Neural progenitor cell (in vitro differentiated cells): ENCODE measurements around the gene FADS2. TPM values are rescaled to one million over a fixed set of nuclear protein-coding genes. Genes with fewer than 3 reads are reported as not detected.
A peak's percentile ranks its signal among the peaks of the same experiment; 100 is the strongest.

Experiments used
- DNase-seq: peaks from one replicate; pipeline ENCODE4 v3.0.0-alpha.2; 2016; ENCODE audit warnings: low spot score
- H2AFZ ChIP-seq: fragments of 200-600 bp; sonication (generic); replicated peaks from 2 replicates; pipeline ENCODE4 v1.6.1; 2016; ENCODE audit warnings: antibody characterized with exemption
- H3F3A ChIP-seq: fragments of 200-600 bp; sonication (generic); 2 replicates; pipeline ENCODE4 v1.6.1; 2016; ENCODE audit warnings: antibody characterized with exemption, low read depth
- H3K27ac ChIP-seq: fragments of 200-600 bp; sonication (generic); 2 replicates; pipeline ENCODE4 v1.5.1; 2016; ENCODE audit warnings: mild to moderate bottlenecking
- H3K27me3 ChIP-seq: fragments of 200-600 bp; sonication (generic); 2 replicates; pipeline ENCODE4 v1.6.1; 2016; ENCODE audit warnings: mild to moderate bottlenecking, moderate library complexity
- H3K36me3 ChIP-seq: fragments of 200-600 bp; sonication (generic); 2 replicates; pipeline ENCODE4 v1.5.1; 2016
- H3K4me1 ChIP-seq: fragments of 200-600 bp; sonication (generic); 2 replicates; pipeline ENCODE4 v1.6.1; 2016; ENCODE audit warnings: mixed run types
- H3K4me2 ChIP-seq: fragments of 200-600 bp; sonication (generic); 2 replicates; pipeline ENCODE4 v1.6.1; 2016
- H3K4me3 ChIP-seq: fragments of 200-600 bp; sonication (generic); 2 replicates; pipeline ENCODE4 v1.5.1; 2016
- H3K79me2 ChIP-seq: fragments of 200-600 bp; sonication (generic); 2 replicates; pipeline ENCODE4 v1.6.1; 2016; ENCODE audit warnings: low read depth
- H3K9ac ChIP-seq: fragments of 200-600 bp; sonication (generic); 2 replicates; pipeline ENCODE4 v1.6.1; 2016
- H3K9me3 ChIP-seq: fragments of 200-600 bp; sonication (generic); 2 replicates; pipeline ENCODE4 v1.5.1; 2016; ENCODE audit warnings: low read depth
- H4K20me1 ChIP-seq: fragments of 200-600 bp; sonication (generic); 2 replicates; pipeline ENCODE4 v1.6.1; 2016; ENCODE audit warnings: low read depth
- H3K27ac Mint-ChIP-seq: 3 replicates; pipeline ENCODE4 v1.8.0; 2021; ENCODE audit warnings: mixed read lengths
- H3K27me3 Mint-ChIP-seq: 2 replicates; pipeline ENCODE4 v1.8.0; 2022; ENCODE audit warnings: low read depth, mild to moderate bottlenecking, inconsistent platforms, moderate library complexity, mixed read lengths; ENCODE audit not compliant: insufficient read depth
- H3K36me3 Mint-ChIP-seq: 3 replicates; pipeline ENCODE4 v1.8.0; 2021; ENCODE audit warnings: mixed read lengths
- H3K4me1 Mint-ChIP-seq: 3 replicates; pipeline ENCODE4 v1.8.0; 2021; ENCODE audit warnings: mixed read lengths
- H3K4me3 Mint-ChIP-seq: 3 replicates; pipeline ENCODE4 v1.8.0; 2021; ENCODE audit warnings: mild to moderate bottlenecking, moderate library complexity, mixed read lengths
- H3K9me3 Mint-ChIP-seq: 3 replicates; pipeline ENCODE4 v1.8.0; 2020; ENCODE audit warnings: mixed read lengths
- EZH2 ChIP-seq: fragments of 200-600 bp; sonication (generic); IDR thresholded peaks from 2 replicates; pipeline ENCODE4 v1.6.1; 2017; ENCODE audit warnings: antibody characterized with exemption, mild to moderate bottlenecking, moderate library complexity
- EZH2phosphoT487 ChIP-seq: fragments of 200-600 bp; sonication (generic); IDR thresholded peaks from 2 replicates; pipeline ENCODE4 v1.6.1; 2017; ENCODE audit warnings: antibody characterized with exemption
- total RNA-seq: library from RNA; depleted of rRNA; stranded (reverse); fragments of >200 nt; gene quantifications from 2 replicates; pipeline ENCODE4 v1.2.3, GENCODE V29; 2015; ENCODE audit warnings: low replicate concordance
- TF ChIP-seq, protein P1 (sequence below): fragments of 200-600 bp; sonication (generic); IDR thresholded peaks from 2 replicates; pipeline ENCODE4 v1.5.1; 2017; ENCODE audit warnings: antibody characterized with exemption, mild to moderate bottlenecking

FADS2 gene
- total RNA-seq, 1 donor from 2014 or later, result 233 TPM

DNA sequence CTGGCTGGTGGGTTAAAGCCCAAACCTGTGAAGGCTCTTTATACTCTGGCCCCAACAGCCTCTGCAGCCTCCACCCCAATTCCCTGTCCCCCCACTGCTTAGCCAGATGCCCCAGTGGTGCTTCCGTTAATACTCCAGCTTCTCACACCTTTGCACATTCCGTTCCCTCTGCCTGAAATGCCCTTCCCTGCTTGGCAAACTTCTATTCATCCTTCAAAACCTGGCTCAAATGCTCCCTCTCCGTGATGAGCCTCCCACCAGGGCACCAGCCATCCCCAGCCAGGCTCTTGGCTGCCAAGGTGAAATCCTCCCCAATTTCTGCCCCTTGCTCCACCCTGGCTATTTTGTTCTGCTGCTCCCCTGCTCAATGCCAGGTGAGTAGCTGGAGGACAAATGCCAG is 75.7 kb downstream of the FADS2 start:
- peak overlapping the region; percentile 30 for H3K4me3 ChIP-seq
- no peak overlapping the region for H3K27ac ChIP-seq
- H3K4me3 Mint-ChIP-seq, result peak overlapping the region; percentile 27
- no peaks in the 10 kb centered on the region for H3K9me3 Mint-ChIP-seq
- no peak for TF ChIP-seq EZH2phosphoT487
- TF ChIP-seq EZH2, result no peak
- TF ChIP-seq, protein P1, sequence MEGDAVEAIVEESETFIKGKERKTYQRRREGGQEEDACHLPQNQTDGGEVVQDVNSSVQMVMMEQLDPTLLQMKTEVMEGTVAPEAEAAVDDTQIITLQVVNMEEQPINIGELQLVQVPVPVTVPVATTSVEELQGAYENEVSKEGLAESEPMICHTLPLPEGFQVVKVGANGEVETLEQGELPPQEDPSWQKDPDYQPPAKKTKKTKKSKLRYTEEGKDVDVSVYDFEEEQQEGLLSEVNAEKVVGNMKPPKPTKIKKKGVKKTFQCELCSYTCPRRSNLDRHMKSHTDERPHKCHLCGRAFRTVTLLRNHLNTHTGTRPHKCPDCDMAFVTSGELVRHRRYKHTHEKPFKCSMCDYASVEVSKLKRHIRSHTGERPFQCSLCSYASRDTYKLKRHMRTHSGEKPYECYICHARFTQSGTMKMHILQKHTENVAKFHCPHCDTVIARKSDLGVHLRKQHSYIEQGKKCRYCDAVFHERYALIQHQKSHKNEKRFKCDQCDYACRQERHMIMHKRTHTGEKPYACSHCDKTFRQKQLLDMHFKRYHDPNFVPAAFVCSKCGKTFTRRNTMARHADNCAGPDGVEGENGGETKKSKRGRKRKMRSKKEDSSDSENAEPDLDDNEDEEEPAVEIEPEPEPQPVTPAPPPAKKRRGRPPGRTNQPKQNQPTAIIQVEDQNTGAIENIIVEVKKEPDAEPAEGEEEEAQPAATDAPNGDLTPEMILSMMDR, result no peak
- H3K27me3 ChIP-seq, result no peaks in the 10 kb centered on the region
- no peaks in the 10 kb centered on the region for H3K36me3 Mint-ChIP-seq
- H3K9me3 ChIP-seq, result no peaks in the 10 kb centered on the region
- peaks cover 12% of the 10 kb centered on the region for H3K4me1 ChIP-seq
- peaks cover 19% of the 10 kb centered on the region for H3K4me1 Mint-ChIP-seq
- H4K20me1 ChIP-seq, result no peaks in the 10 kb centered on the region
- H2AFZ ChIP-seq, result no peak overlapping the region
- no peaks in the 10 kb centered on the region for H3K79me2 ChIP-seq
- no peak for DNase-seq
- peaks cover 8% of the 10 kb centered on the region for H3K27me3 Mint-ChIP-seq
- H3F3A ChIP-seq, result peaks cover 3% of the 10 kb centered on the region
- no peaks in the 10 kb centered on the region for H3K36me3 ChIP-seq
- no peak overlapping the region for H3K27ac Mint-ChIP-seq
- H3K4me2 ChIP-seq, result peak overlapping the region; percentile 76
- no peak overlapping the region for H3K9ac ChIP-seq

- Histone ChIP-seq H3K79me2 (no peaks in the 10 kb centered on the region), H3K27ac (no peak overlapping the region), H3K4me1 (peaks cover 12% of the 10 kb centered on the region), H3K9ac (no peak overlapping the region), H3K9me3 (no peaks in the 10 kb centered on the region), H3K4me2 (peak overlapping the region; percentile 76), H4K20me1 (no peaks in the 10 kb centered on the region), H3K27me3 (no peaks in the 10 kb centered on the region), H3F3A (peaks cover 3% of the 10 kb centered on the region), H3K36me3 (no peaks in the 10 kb centered on the region), H2AFZ (peak overlapping the region; percentile 81), H3K4me3 (peak overlapping the region; percentile 30)
- TF ChIP-seq, protein P1, result no peak
- Mint-ChIP-seq H3K27me3 (peaks cover 8% of the 10 kb centered on the region), H3K27ac (peak overlapping the region; percentile 78), H3K36me3 (no peaks in the 10 kb centered on the region), H3K4me1 (peaks cover 15% of the 10 kb centered on the region), H3K9me3 (no peaks in the 10 kb centered on the region), H3K4me3 (no peak overlapping the region)
- peak; percentile 83 for DNase-seq
These were observed 76.5 kb downstream of the FADS2 start for GRCh38 chr11:61904539-61905048.

DNA sequence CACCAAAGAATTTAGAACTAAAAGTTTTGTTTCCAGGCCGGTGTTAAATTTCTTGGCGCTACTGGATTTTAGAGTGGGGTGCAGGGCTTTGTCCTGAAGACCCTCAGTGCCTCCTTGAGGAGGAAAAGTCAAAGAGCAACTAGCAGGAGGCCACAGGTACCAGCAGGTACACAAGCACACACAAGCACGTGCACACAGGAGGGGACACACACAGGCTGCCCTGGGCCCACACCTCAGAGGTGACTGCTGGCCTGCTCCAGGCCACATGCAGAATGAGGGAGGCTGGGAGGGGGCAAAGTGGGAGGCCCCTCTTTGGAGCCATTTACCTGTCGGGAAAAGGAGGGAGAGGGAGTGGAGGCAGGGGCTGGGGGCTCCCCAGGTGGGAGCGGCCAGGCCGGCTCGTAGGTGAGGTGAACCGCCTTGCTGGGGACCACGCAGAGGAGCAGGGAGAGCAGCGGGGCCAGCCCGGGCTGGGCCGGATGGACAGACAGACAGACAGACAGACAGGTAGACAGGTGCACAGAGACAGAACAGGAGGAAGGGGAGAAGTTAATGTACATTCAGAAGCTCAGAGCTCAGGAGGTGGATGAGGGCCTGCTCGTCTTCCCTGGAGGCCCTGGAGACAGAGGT is 77.1 kb downstream of the FADS2 start:
- H3K79me2 ChIP-seq, result no peaks in the 10 kb centered on the region
- H3K4me3 ChIP-seq, result no peak overlapping the region
- peak overlapping the region; percentile 76 for H3K4me2 ChIP-seq
- peak overlapping the region; percentile 81 for H2AFZ ChIP-seq
- Mint-ChIP-seq H3K4me3 (no peak overlapping the region), H3K27me3 (peaks cover 8% of the 10 kb centered on the region), H3K36me3 (no peaks in the 10 kb centered on the region), H3K4me1 (peaks cover 15% of the 10 kb centered on the region), H3K9me3 (no peaks in the 10 kb centered on the region), H3K27ac (peak overlapping the region; percentile 78)
- H3F3A ChIP-seq, result peaks cover 3% of the 10 kb centered on the region
- TF ChIP-seq, protein P1, result no peak
- TF ChIP-seq EZH2phosphoT487 (no peak), EZH2 (no peak)
- H3K9me3 ChIP-seq, result no peaks in the 10 kb centered on the region
- no peak overlapping the region for H3K9ac ChIP-seq
- H4K20me1 ChIP-seq, result no peaks in the 10 kb centered on the region
- H3K27me3 ChIP-seq, result no peaks in the 10 kb centered on the region
- H3K4me1 ChIP-seq, result peaks cover 12% of the 10 kb centered on the region
- no peak overlapping the region for H3K27ac ChIP-seq
- H3K36me3 ChIP-seq, result no peaks in the 10 kb centered on the region
- DNase-seq, result no peak
